NCI-H2029 treated with DMSO at 0.1 percent for 48 hours (cell line): Measurements from ENCODE around the gene VTI1A.
A peak's percentile ranks its signal among the peaks of the same experiment; 100 is the strongest.
"Not testable (repeated sequence)": the region's sequence is repeated elsewhere in the genome, so short reads cannot be mapped to it uniquely, and the experiment has no call there.

Experiments
- DNase-seq: peaks from one replicate; lab custom pipeline; 2025; lab: John Stamatoyannopoulos, UW

Gene VTI1A

GRCh38 chr10:112446855-112447619, at the start of gene VTI1A, which contains the start of gene ZDHHC6:
VTI1A (plus strand) TSS chr10:112447215; CDS start chr10:112447374, 159 bp downstream.
ZDHHC6 (minus strand) TSS chr10:112446914; CDS start chr10:112445436, 1,478 bp downstream.
- peak; percentile 46 for DNase-seq

DNA sequence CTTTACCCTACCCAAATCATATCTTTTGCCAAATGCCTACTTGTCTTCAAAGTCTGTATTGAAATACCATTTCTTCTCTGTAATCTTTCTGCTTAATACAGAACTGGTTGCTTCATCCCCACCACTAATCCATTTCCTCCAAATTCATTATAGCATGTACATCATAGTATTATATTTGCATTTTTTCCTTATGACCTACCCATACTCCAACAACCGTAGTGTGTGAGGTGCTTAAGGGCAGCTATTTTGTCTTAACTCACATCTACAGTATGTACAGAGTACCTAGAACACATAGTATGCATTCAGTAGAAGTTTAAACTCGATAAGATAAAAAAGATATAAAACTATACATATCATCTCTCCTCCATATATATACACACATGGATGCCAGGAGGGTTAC, 49.4 kb upstream of the VTI1A start:
- no peak for DNase-seq

GRCh38 chr10:112402917-112403316, 44.1 kb upstream of the VTI1A start:
- no peak for DNase-seq

DNA sequence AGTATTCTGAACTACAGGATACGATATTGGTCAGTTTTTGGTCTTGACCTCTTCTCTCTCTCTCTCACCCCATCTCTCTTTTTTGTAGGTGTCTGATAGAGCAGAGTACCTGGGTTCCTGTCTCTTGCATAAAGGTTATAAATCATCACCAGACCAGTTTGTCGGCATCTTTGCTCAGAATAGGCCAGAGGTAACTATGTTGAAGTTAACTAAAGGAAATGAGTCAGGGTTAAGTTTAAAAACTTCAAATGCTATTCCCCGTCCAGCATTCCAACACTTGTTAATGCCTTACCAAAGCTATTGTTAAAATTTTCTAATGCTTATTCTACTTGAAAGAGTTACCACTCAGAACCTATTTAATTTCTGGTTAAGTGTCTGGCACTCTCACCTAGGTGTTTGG, 42.4 kb upstream of the VTI1A start:
- DNase-seq: no peak

GRCh38 chr10:112406806-112407205, 40.2 kb upstream of the VTI1A start:
- not testable (repeated sequence) for DNase-seq

GRCh38 chr10:112407696-112408095, 39.3 kb upstream of the VTI1A start:
- no peak for DNase-seq

- DNase-seq: no peak
Measured at GRCh38 chr10:112409299-112409698, 37.7 kb upstream of the VTI1A start.

GRCh38 chr10:112409755-112410154, 37.3 kb upstream of the VTI1A start:
- no peak for DNase-seq

- DNase-seq: no peak
Measured at GRCh38 chr10:112412696-112413095, 34.3 kb upstream of the VTI1A start.

DNA sequence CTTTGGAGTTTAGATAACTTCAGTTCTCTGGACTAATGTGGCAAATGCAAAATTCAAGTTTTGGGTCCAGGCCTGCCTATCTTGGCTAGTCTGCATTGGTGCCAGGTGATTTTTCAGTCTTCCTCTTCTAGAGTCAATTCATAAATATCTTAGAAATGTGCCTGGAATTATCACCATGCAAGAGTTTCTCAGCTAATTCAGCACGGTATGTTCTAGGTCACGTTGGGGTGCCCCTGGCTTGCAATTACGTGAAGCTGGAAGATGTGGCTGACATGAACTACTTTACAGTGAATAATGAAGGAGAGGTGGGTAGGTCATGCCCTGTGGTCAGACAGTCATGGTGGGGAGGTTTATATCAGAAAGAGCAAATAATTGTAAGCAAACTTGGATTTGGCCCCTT, 25.3 kb upstream of the VTI1A start:
- DNase-seq: no peak

DNA sequence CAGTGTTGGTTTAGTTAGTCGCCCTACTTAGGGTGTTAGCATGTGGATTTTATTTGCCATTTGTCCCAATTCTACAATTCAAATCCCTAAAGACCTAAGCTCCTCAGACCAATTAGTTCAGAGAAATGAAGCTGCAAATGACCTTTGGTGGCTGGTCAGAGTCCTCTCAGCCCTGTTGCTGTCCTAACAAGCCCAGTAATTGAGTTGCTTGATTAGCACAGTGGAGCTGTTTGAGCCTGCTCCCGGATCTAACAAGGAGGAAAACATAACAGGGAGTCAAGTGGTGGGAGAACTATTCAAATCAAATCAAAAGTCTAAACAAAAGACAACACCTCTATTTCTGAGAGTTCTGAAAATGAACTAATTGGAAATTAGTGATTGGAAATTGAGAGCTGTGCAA, 22.4 kb upstream of the VTI1A start:
- no peak for DNase-seq

DNA sequence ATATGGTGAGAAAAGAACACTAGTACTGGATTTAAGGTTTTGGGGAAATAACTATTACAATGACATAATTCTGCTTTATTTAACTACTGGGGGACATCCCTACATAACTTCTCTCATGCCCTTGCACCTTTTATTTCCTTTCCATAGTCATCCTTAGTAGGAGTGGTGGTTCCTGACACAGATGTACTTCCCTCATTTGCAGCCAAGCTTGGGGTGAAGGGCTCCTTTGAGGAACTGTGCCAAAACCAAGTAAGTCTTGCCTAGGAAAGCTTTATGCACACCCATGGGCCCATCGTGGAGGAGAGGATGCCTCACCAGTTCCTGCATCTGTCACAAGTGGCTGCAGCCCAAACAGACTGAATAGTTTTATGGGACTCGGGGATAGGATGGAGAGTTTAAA, 20.9 kb upstream of the VTI1A start:
- no peak for DNase-seq

- DNase-seq: no peak
Measured at GRCh38 chr10:112429147-112429546, 17.9 kb upstream of the VTI1A start.

DNA sequence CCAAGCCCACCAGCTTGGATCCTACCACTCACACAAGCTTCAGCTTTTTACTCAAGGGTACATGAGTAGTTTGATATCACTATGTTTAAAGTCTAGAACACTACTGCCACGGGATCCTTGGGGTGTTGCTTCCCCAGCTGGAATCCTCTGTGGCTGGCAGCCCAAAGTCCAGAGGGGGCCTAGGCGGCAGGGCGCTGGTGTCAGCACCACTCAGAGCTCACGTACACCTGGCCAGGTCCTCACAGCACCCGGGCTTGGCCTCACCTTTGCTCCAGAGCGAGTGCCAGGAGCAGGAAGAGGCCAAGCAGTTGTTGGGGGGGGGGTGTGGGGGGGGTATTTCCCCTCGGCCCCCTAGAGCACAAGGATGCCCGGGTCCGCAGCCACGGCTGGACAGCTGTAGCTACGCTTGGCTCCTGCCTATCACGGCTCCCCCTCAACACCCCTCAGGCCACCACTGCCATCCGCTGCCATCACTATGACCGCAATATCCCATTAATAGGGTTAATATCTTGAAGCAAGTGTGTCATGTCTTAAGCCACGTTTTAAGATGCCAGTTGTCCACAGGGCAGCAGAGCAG, 17.3 kb upstream of the VTI1A start:
- DNase-seq: no peak

- no peak for DNase-seq
Measured at GRCh38 chr10:112433136-112433535, 13.9 kb upstream of the VTI1A start.

- DNase-seq: no peak
Measured at GRCh38 chr10:112434988-112435619, 11.9 kb upstream of the VTI1A start.

DNA sequence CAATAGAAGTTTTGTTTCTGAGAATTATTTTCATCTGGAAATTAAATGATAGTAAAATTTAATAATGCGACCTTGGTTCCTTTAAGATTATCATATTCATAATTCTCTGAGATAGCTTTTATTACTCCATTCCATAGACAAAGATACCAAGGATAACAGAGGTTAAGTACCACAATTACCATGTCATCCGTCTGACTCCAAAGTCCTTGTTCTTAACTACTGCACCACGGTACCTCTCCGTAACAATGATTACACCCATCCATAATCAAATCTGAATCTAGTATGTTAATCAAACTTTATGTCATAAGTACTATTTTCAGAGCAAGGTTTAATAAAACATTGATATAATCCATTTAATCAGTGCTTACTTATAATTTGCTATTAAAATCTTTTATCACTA, 8.7 kb upstream of the VTI1A start:
- no peak for DNase-seq

DNA sequence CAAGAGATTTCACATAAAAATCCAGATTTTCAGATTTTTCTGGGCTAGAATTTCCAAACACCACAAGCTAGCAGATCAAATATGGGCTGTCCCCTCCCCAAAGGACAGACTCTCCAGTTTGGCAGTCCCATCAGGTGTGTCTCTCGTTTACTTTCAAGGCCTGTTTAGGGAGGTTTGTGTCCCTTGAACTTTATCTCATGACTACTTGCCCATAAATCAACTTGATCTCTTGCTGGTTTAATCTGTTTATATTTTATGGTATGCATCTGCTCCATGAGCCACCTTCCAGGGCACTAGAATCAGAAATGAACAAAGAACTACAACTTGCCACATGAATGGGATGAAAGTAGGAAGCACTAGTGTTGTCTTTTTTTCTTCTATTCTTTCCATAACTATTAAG, 5.5 kb upstream of the VTI1A start:
- DNase-seq: no peak

DNA sequence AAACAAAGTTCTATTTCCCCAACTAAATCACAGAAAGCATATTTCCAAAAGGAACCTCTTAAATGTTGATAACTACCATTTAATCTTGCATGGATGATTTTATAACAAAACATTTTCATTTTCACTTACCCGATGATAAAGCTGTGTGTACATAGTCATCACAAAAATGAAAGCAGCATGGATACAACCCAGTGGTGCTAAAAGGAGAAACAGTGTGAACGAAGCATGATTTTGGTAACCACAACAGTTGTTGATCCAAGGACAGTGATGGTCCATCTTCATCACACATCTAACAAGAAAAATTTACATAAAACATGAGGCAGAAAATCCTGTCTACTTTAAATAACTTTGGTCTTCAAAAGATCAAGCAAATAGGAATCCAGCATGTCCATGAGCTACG, 5.0 kb upstream of the VTI1A start:
- no peak for DNase-seq

- DNase-seq: no peak
Measured at GRCh38 chr10:112446055-112446854, 760 bp upstream of the VTI1A start.

DNA sequence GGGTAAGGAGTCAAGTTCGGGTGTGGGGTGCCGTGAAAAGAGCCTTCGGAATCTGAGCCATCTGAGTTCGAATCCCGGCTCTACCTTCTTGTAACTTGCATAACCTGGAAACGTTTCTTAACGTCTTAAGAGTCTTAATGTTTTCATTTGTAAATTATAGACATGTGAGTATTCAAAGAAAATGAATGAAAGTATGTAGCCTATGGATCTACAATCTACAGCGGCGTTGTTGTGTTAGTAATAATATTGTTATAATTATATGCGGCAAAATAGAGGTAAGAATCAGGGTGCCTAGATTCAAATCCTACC, 559 bp downstream of the VTI1A start:
- DNase-seq: no peak

DNA sequence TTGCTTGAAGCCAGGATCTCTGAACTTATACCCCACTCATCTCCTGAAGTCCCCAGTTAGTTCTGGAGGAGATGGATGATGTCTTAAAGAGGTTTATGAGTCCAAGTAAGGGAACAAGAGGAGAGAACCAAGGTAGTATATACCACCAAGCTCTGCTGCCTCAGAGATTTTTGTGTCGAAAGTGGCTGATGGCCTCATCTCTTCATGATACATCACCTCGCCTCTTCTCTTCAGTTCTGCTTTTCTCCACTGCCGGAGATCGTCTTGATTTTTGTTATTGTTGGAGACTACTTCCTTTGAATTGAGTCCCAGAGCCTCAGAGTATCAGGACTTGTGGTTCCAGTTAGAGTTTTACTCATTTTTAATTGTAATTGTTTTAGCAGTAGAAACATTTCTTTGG, 1.9 kb downstream of the VTI1A start:
- no peak for DNase-seq
